ENCODE measurements around the gene DNAJA1. TPM values are rescaled to one million over a fixed set of nuclear protein-coding genes. Genes with fewer than 3 reads are reported as not detected.

DNAJA1 gene
- total RNA-seq (100 to 1,000 TPM in 4 of 7 donors, 10 to 100 TPM in 3; 66.1 to 156 (median 112) TPM), polyA plus RNA-seq (100 to 1,000 TPM in 1 of 2 donors, 10 to 100 TPM in 1; 62.6 to 159 TPM)
- long read RNA-seq, donor 1, transcript DNAJA1-201 (9 exons, 2,381 nt), result major isoform, 490 of 528 reads
- long read RNA-seq, donor 1, partial matches to known transcripts, result 22 of 528 reads
- long read RNA-seq, donor 1, other reads (novel, unspliced or antisense), result 16 of 528 reads
- long read RNA-seq, donor 2, transcript DNAJA1-201 (9 exons, 2,381 nt), result major isoform, 179 of 483 reads
- long read RNA-seq, donor 2, partial matches to known transcripts, result 297 of 483 reads
- long read RNA-seq, donor 2, other reads (novel, unspliced or antisense), result 7 of 483 reads
- long read RNA-seq, donor 3, transcript DNAJA1-201 (9 exons, 2,381 nt), result major isoform, 229 of 245 reads
- long read RNA-seq, donor 3, partial matches to known transcripts, result 5 of 245 reads
- long read RNA-seq, donor 3, other reads (novel, unspliced or antisense), result 11 of 245 reads

GRCh38 chr9:33024966-33025571 lies at the start of gene DNAJA1:
Gene DNAJA1, plus strand, starts transcription at chr9:33025273. Its CDS starts 1,212 bp downstream, at chr9:33026485.
- intact Hi-C loops (cut with DNase I), result loop anchor here in 1 of 4 donors (2.0 to 10.0 kb wide), 2 partner anchors 24 to 470 kb away; partner anchors contain the start of genes APTX, SMIM27 and TOPORS

GRCh38 chr9:32978051-32978450 lies 47.0 kb upstream of the DNAJA1 start:
- 89 to 92% (median 92%) methylated on average over 2 of the region's 2 CpGs for WGBS, 3 donors
- Histone ChIP-seq H3K9me3 (no peaks in the 10 kb centered on the region), H3K4me1 (ENCODE audit: insufficient read depth) (no peaks in the 10 kb centered on the region), H3K27me3 (no peaks in the 10 kb centered on the region), H3K36me3 (no peaks in the 10 kb centered on the region), H3K27ac (no peak overlapping the region), H3K4me3 (no peak overlapping the region)
- intact Hi-C loops (cut with DNase I), result no loop called here
- DNase-seq, result no peak
- TF ChIP-seq POLR2A (IDR thresholded peaks at IDR 0.05), result no peak
- TF ChIP-seq EP300 (IDR thresholded peaks at IDR 0.05), result no peak
- no peak for TF ChIP-seq CTCF (IDR thresholded peaks at IDR 0.05)

More at GRCh38 chr9:33024966-33025571, at the start of gene DNAJA1:
- no peaks in the 10 kb centered on the region for H3K9me3 ChIP-seq
- DNase-seq, result peak; percentile 93 to 97 (median 95)
- peak within 1 kb of the TSS; percentile 89 for H3K4me3 ChIP-seq
- no peaks in the 10 kb centered on the region for H3K36me3 ChIP-seq
- no peaks in the 10 kb centered on the region for H3K27me3 ChIP-seq
- peaks cover 5% of the 10 kb centered on the region for H3K4me1 ChIP-seq (ENCODE audit: insufficient read depth)
- WGBS, 3 donors, result 0 to 1% (median 0%) methylated on average over 54 to 61 of the region's 61 CpGs
- H3K27ac ChIP-seq, result peak within 1 kb of the TSS; percentile 99
- TF ChIP-seq POLR2A (IDR thresholded peaks at IDR 0.05) (peak; percentile 95), CTCF (IDR thresholded peaks at IDR 0.05) (peak in 1 of 3 donors; percentile 15), EP300 (IDR thresholded peaks at IDR 0.05) (peak; percentile 41)

- Histone ChIP-seq H3K27me3 (no peaks in the 10 kb centered on the region), H3K4me1 (ENCODE audit: insufficient read depth) (no peaks in the 10 kb centered on the region), H3K27ac (no peak overlapping the region), H3K9me3 (no peaks in the 10 kb centered on the region), H3K36me3 (no peaks in the 10 kb centered on the region), H3K4me3 (no peak overlapping the region)
- TF ChIP-seq CTCF (IDR thresholded peaks at IDR 0.05), result no peak
- no peak for TF ChIP-seq POLR2A (IDR thresholded peaks at IDR 0.05)
- no peak for TF ChIP-seq EP300 (IDR thresholded peaks at IDR 0.05)
- 92 to 100% (median 93%) methylated on average over 4 of the region's 4 CpGs for WGBS, 3 donors
- intact Hi-C loops (cut with DNase I), result no loop called here
- no peak for DNase-seq
These were observed 38.1 kb upstream of the DNAJA1 start for GRCh38 chr9:32986971-32987370.

GRCh38 chr9:32989660-32990059 lies 35.4 kb upstream of the DNAJA1 start:
- WGBS, 3 donors, result 92 to 96% (median 93%) methylated on average over 8 of the region's 8 CpGs
- Histone ChIP-seq H3K27me3 (no peaks in the 10 kb centered on the region), H3K4me3 (no peak overlapping the region), H3K9me3 (no peaks in the 10 kb centered on the region), H3K4me1 (ENCODE audit: insufficient read depth) (peaks cover 4% of the 10 kb centered on the region), H3K27ac (no peak overlapping the region), H3K36me3 (no peaks in the 10 kb centered on the region)
- DNase-seq, result no peak
- TF ChIP-seq CTCF (IDR thresholded peaks at IDR 0.05) (no peak), POLR2A (IDR thresholded peaks at IDR 0.05) (no peak), EP300 (IDR thresholded peaks at IDR 0.05) (no peak)
- intact Hi-C loops (cut with DNase I), result no loop called here
